NCI-H460 (cell line): Measurements from ENCODE around the gene FGF14. TPM values are rescaled to one million over a fixed set of nuclear protein-coding genes. Genes with fewer than 3 reads are reported as not detected.
"Not testable (repeated sequence)": the region's sequence is repeated elsewhere in the genome, so short reads cannot be mapped to it uniquely, and the experiment has no call there.

Experiments
- DNase-seq: peaks from one replicate; pipeline ENCODE4 v3.0.0-alpha.2; 2016; ENCODE audit warnings: low read depth; ENCODE audit errors: extremely low read depth
- total RNA-seq: library from RNA; depleted of rRNA; stranded (reverse); fragments of >200 nt; shearing (Covaris generic); gene quantifications from 2 replicates; pipeline ENCODE4 v1.2.3, GENCODE V29; 2014

FGF14 gene
- total RNA-seq, 1 experiment from 2014 or later, result 7.5 TPM

GRCh38 chr13:102141625-102142472, 260.0 kb downstream of the FGF14 start:
- peak; percentile 15 for DNase-seq

- no peak for DNase-seq
These were observed 262.2 kb downstream of the FGF14 start for GRCh38 chr13:102139626-102140025.

- no peak for DNase-seq
These were observed 263.1 kb downstream of the FGF14 start for GRCh38 chr13:102138635-102139190.

- DNase-seq, result not testable (repeated sequence)
These were observed 263.9 kb downstream of the FGF14 start for GRCh38 chr13:102137904-102138303.

- no peak for DNase-seq
These were observed 265.0 kb downstream of the FGF14 start for GRCh38 chr13:102136735-102137296.

GRCh38 chr13:102132777-102133295, 269.0 kb downstream of the FGF14 start:
- DNase-seq, result no peak

- no peak for DNase-seq
These were observed 270.6 kb downstream of the FGF14 start for GRCh38 chr13:102131246-102131645.

- DNase-seq, result peak; percentile 69
These were observed 273.5 kb downstream of the FGF14 start for GRCh38 chr13:102128216-102128810.

GRCh38 chr13:102127153-102127552, 274.7 kb downstream of the FGF14 start:
- no peak for DNase-seq

GRCh38 chr13:102122147-102122546, 279.7 kb downstream of the FGF14 start:
- no peak for DNase-seq

- peak; percentile 16 for DNase-seq
These were observed 284.5 kb downstream of the FGF14 start for GRCh38 chr13:102117175-102117831.

GRCh38 chr13:102103469-102103868, 298.4 kb downstream of the FGF14 start:
- DNase-seq, result no peak

- no peak for DNase-seq
These were observed 301.6 kb downstream of the FGF14 start for GRCh38 chr13:102100234-102100633.

GRCh38 chr13:102097708-102098107, 304.1 kb downstream of the FGF14 start:
- no peak for DNase-seq

GRCh38 chr13:102093288-102093687, 308.6 kb downstream of the FGF14 start:
- DNase-seq, result not testable (repeated sequence)

GRCh38 chr13:102091231-102091630, 310.6 kb downstream of the FGF14 start:
- DNase-seq, result no peak

GRCh38 chr13:102090532-102090931, 311.3 kb downstream of the FGF14 start:
- DNase-seq, result no peak

- no peak for DNase-seq
These were observed 312.1 kb downstream of the FGF14 start for GRCh38 chr13:102089722-102090121.

- DNase-seq, result no peak
These were observed 312.7 kb downstream of the FGF14 start for GRCh38 chr13:102089177-102089576.

- no peak for DNase-seq
These were observed 328.6 kb downstream of the FGF14 start for GRCh38 chr13:102073251-102073650.

- no peak for DNase-seq
These were observed 330.1 kb downstream of the FGF14 start for GRCh38 chr13:102071711-102072110.
